Stimulated activated CD8-positive, alpha-beta memory T cell treated with anti-CD3 and anti-CD28 coated beads, Interleukin-7, amount 100 ng/mL, for 4 hours (primary cell): ENCODE data around the gene MOAP1.
"Not testable (repeated sequence)": the region's sequence is repeated elsewhere in the genome, so short reads cannot be mapped to it uniquely, and the experiment has no call there.

Source experiments
- DNase-seq, 2 donors: peaks; one replicate each; pipeline ENCODE4 v3.0.0-alpha.2; 2020; ENCODE audit warnings: low read depth in 2 of 2

The MOAP1 gene

GRCh38 chr14:93146119-93146518 lies 38.6 kb downstream of the MOAP1 start:
- DNase-seq: no peak

GRCh38 chr14:93142854-93143652 lies 41.6 kb downstream of the MOAP1 start:
- no peak for DNase-seq

GRCh38 chr14:93137864-93138263 lies 46.8 kb downstream of the MOAP1 start:
- no peak for DNase-seq

GRCh38 chr14:93136508-93136907 lies 48.2 kb downstream of the MOAP1 start:
- DNase-seq: not testable (repeated sequence)

- DNase-seq: no peak
Measured at GRCh38 chr14:93136009-93136408, 48.7 kb downstream of the MOAP1 start.

- no peak for DNase-seq
Measured at GRCh38 chr14:93135399-93135798, 49.3 kb downstream of the MOAP1 start.

GRCh38 chr14:93133464-93133863 lies 51.2 kb downstream of the MOAP1 start:
- DNase-seq: no peak

- DNase-seq: no peak
Measured at GRCh38 chr14:93132472-93133065, 52.1 kb downstream of the MOAP1 start.
